Measurements from ENCODE around the gene ERVK3-1. TPM values are rescaled to one million over a fixed set of nuclear protein-coding genes. Genes with fewer than 3 reads are reported as not detected.
A peak's percentile ranks its signal among the peaks of the same experiment; 100 is the strongest.

ERVK3-1 gene
- total and polyA plus RNA-seq, 2 of the 13 experiments (the other 11 are each of a cell fraction or from before 2014, with no cell fraction given), result 28.5 to 38.7 TPM

DNA sequence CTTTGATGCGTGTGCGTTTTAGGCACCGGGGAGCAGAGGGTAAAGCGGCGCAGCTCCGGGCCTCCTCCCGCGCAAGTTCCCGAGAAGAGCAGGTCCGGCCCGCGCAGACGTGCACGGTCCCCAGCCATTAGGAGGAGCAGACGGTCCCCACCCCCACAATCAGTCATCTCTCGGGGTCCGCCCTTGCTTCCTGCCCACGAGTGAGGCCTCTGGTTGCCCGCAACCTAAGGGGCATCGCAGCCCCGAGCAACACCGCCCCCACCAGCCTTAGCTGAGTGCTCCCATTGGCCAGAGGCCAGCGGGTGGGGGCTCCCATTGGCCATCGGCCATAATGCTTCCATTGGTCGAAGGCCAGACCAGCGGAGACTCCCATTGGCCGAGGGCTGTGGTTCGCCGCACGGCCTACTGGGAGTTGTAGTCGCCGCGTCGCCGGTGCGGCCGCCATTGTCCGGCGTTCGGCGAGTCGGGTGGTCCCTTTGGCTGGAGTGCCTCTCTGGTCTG is 26.6 kb upstream of the ERVK3-1 start, which contains the start of gene ZNF8 (continued):
- no peak for TF ChIP-seq ZNF292 (CRISPR knock-in tag; IDR thresholded peaks at IDR 0.05; ENCODE audit: borderline replicate concordance, low read depth)
- peak; percentile 44; the same call in 1 of the 2 replicates for TF ChIP-seq NFKBIZ (CRISPR knock-in tag; IDR thresholded peaks at IDR 0.05)
- TF ChIP-seq ZNF788 (CRISPR knock-in tag; IDR thresholded peaks at IDR 0.05; ENCODE audit: borderline replicate concordance), result peak; percentile 73; the same call in 1 of the 2 replicates
- TF ChIP-seq U2AF1 (optimal IDR thresholded peaks at IDR 0.05; ENCODE audit: low read depth, low read length), result no peak
- peak; percentile 63; the same call in 1 of the 2 replicates for TF ChIP-seq ZNF501 (CRISPR knock-in tag; IDR thresholded peaks at IDR 0.05)
- TF ChIP-seq KAT8 (CRISPR knock-in tag; IDR thresholded peaks at IDR 0.05), result peak; percentile 82
- TF ChIP-seq MBNL3 (CRISPR knock-in tag; conservative IDR thresholded peaks at IDR 0.05), result no peak
- TF ChIP-seq KDM4B (CRISPR knock-in tag; IDR thresholded peaks at IDR 0.05), result peak; percentile 16; the same call in 1 of the 2 replicates
- TF ChIP-seq CBX1 (IDR thresholded peaks at IDR 0.05; ENCODE audit: low read depth), result no peak
- TF ChIP-seq, protein P1, sequence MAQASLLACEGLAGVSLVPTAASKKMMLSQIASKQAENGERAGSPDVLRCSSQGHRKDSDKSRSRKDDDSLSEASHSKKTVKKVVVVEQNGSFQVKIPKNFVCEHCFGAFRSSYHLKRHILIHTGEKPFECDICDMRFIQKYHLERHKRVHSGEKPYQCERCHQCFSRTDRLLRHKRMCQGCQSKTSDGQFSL (CRISPR knock-in tag; IDR thresholded peaks at IDR 0.05), result no peak
- no peak for TF ChIP-seq DPF2 (CRISPR knock-in tag; IDR thresholded peaks at IDR 0.05; ENCODE audit: borderline replicate concordance, low read depth)
- TF ChIP-seq, protein P2, sequence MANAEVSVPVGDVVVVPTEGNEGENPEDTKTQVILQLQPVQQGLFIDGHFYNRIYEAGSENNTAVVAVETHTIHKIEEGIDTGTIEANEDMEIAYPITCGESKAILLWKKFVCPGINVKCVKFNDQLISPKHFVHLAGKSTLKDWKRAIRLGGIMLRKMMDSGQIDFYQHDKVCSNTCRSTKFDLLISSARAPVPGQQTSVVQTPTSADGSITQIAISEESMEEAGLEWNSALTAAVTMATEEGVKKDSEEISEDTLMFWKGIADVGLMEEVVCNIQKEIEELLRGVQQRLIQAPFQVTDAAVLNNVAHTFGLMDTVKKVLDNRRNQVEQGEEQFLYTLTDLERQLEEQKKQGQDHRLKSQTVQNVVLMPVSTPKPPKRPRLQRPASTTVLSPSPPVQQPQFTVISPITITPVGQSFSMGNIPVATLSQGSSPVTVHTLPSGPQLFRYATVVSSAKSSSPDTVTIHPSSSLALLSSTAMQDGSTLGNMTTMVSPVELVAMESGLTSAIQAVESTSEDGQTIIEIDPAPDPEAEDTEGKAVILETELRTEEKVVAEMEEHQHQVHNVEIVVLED (CRISPR knock-in tag; IDR thresholded peaks at IDR 0.05; ENCODE audit: borderline replicate concordance), result peak; percentile 53; the same call in 1 of the 2 replicates
- no peak for TF ChIP-seq HMGA1 (CRISPR knock-in tag; conservative IDR thresholded peaks at IDR 0.05)
- TF ChIP-seq, protein P3, sequence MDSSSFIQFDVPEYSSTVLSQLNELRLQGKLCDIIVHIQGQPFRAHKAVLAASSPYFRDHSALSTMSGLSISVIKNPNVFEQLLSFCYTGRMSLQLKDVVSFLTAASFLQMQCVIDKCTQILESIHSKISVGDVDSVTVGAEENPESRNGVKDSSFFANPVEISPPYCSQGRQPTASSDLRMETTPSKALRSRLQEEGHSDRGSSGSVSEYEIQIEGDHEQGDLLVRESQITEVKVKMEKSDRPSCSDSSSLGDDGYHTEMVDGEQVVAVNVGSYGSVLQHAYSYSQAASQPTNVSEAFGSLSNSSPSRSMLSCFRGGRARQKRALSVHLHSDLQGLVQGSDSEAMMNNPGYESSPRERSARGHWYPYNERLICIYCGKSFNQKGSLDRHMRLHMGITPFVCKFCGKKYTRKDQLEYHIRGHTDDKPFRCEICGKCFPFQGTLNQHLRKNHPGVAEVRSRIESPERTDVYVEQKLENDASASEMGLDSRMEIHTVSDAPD (CRISPR knock-in tag; IDR thresholded peaks at IDR 0.05), result no peak; the same call in 1 of the 2 replicates
- TF ChIP-seq KDM5B (CRISPR knock-in tag; IDR thresholded peaks at IDR 0.05; ENCODE audit: borderline replicate concordance), result no peak
- TF ChIP-seq ZNF776 (CRISPR knock-in tag; IDR thresholded peaks at IDR 0.05), result no peak
- TF ChIP-seq ZNF251 (CRISPR knock-in tag; IDR thresholded peaks at IDR 0.05), result no peak
- TF ChIP-seq BHLHE40 (IDR thresholded peaks at IDR 0.05; ENCODE audit: low read length), result no peak
- TF ChIP-seq ZNF431 (CRISPR knock-in tag; IDR thresholded peaks at IDR 0.05; ENCODE audit: borderline replicate concordance, low read depth), result no peak
- TF ChIP-seq ZNF160 (CRISPR knock-in tag; IDR thresholded peaks at IDR 0.05), result no peak
- no peak; the same call in 1 of the 2 replicates for TF ChIP-seq ZNF768 (CRISPR knock-in tag; IDR thresholded peaks at IDR 0.05)
- TF ChIP-seq, protein P4, sequence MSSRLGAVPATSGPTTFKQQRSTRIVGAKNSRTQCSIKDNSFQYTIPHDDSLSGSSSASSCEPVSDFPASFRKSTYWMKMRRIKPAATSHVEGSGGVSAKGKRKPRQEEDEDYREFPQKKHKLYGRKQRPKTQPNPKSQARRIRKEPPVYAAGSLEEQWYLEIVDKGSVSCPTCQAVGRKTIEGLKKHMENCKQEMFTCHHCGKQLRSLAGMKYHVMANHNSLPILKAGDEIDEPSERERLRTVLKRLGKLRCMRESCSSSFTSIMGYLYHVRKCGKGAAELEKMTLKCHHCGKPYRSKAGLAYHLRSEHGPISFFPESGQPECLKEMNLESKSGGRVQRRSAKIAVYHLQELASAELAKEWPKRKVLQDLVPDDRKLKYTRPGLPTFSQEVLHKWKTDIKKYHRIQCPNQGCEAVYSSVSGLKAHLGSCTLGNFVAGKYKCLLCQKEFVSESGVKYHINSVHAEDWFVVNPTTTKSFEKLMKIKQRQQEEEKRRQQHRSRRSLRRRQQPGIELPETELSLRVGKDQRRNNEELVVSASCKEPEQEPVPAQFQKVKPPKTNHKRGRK (CRISPR knock-in tag; IDR thresholded peaks at IDR 0.05), result no peak
- TF ChIP-seq, protein P5, sequence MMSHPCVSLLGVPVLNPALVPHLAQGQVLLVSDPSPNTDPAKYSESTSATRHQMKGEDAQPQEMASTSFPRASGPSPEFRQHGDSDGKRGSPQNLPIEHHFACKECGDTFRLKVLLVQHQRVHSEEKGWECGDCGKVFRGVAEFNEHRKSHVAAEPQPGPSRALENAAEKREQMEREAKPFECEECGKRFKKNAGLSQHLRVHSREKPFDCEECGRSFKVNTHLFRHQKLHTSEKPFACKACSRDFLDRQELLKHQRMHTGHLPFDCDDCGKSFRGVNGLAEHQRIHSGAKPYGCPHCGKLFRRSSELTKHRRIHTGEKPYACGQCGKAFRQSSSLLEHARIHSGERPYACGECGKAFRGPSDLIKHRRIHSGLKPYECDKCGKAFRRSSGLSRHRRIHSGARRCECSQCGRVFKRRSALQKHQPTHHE (CRISPR knock-in tag; IDR thresholded peaks at IDR 0.05; ENCODE audit: borderline replicate concordance), result no peak
- no peak for TF ChIP-seq PCBP1 (IDR thresholded peaks at IDR 0.05; ENCODE audit: borderline replicate concordance, low read depth, low read length)
- TF ChIP-seq HNRNPH1 (optimal IDR thresholded peaks at IDR 0.05; ENCODE audit: low read depth, low read length), result no peak
- no peak for TF ChIP-seq ZNF136 (CRISPR knock-in tag; IDR thresholded peaks at IDR 0.05; ENCODE audit: low read depth)
